Globus pallidus (tissue), 1 donor: ENCODE results near the gene MC5R.

Source experiments
- DNase-seq: peaks from one replicate; pipeline ENCODE4 v3.0.0-alpha.2; 2015; ENCODE audit warnings: low spot score

MC5R gene

GRCh38 chr18:13823707-13824395 lies at the start of gene MC5R:
Gene MC5R, plus strand, starts transcription at chr18:13824149. Its CDS starts 1,617 bp downstream, at chr18:13825766.
- DNase-seq: peak; percentile 37

- no peak for DNase-seq
Measured at GRCh38 chr18:13775058-13775457, 48.9 kb upstream of the MC5R start.

GRCh38 chr18:13791181-13791580 lies 32.8 kb upstream of the MC5R start:
- no peak for DNase-seq

- no peak for DNase-seq
Measured at GRCh38 chr18:13793819-13794218, 30.1 kb upstream of the MC5R start.

GRCh38 chr18:13796515-13796914 lies 27.4 kb upstream of the MC5R start:
- no peak for DNase-seq

GRCh38 chr18:13797157-13797611 lies 26.8 kb upstream of the MC5R start:
- no peak for DNase-seq

- no peak for DNase-seq
Measured at GRCh38 chr18:13799396-13799795, 24.6 kb upstream of the MC5R start.

GRCh38 chr18:13800505-13801259 lies 23.3 kb upstream of the MC5R start:
- DNase-seq: peak; percentile 65

- DNase-seq: no peak
Measured at GRCh38 chr18:13801260-13801601, 22.7 kb upstream of the MC5R start.

- no peak for DNase-seq
Measured at GRCh38 chr18:13804305-13804704, 19.6 kb upstream of the MC5R start.

- DNase-seq: no peak
Measured at GRCh38 chr18:13808294-13809042, 15.5 kb upstream of the MC5R start.

- no peak for DNase-seq
Measured at GRCh38 chr18:13809043-13809430, 14.9 kb upstream of the MC5R start.

- no peak for DNase-seq
Measured at GRCh38 chr18:13809531-13810255, 14.3 kb upstream of the MC5R start.

GRCh38 chr18:13810950-13811485 lies 12.9 kb upstream of the MC5R start:
- no peak for DNase-seq

- no peak for DNase-seq
Measured at GRCh38 chr18:13811993-13812392, 12.0 kb upstream of the MC5R start.

- peak; percentile 57 for DNase-seq
Measured at GRCh38 chr18:13813271-13813849, 10.6 kb upstream of the MC5R start.

GRCh38 chr18:13826209-13826608 lies 2.3 kb downstream of the MC5R start:
- no peak for DNase-seq

- DNase-seq: no peak
Measured at GRCh38 chr18:13831864-13832508, 8.0 kb downstream of the MC5R start.

GRCh38 chr18:13834496-13835015 lies 10.6 kb downstream of the MC5R start:
- DNase-seq: no peak

GRCh38 chr18:13835202-13835601 lies 11.3 kb downstream of the MC5R start:
- DNase-seq: no peak

- no peak for DNase-seq
Measured at GRCh38 chr18:13836559-13836958, 12.6 kb downstream of the MC5R start.
